Upper lobe of left lung (tissue), 4 donors: ENCODE measurements around the gene RNF182.
"Not testable (repeated sequence)": the region's sequence is repeated elsewhere in the genome, so short reads cannot be mapped to it uniquely, and the experiment has no call there.

Experiments used
- CTCF ChIP-seq, 6 experiments: fragments of 450-650 bp in 4 of 6; fragments of 200-600 bp in 2 of 6; sonication (generic) in 2 of 6; IDR thresholded peaks; one replicate each; pipeline ENCODE4 v1.5.1; 2016 to 2019; ENCODE audit warnings: antibody characterized with exemption in 6 of 6
- POLR2A ChIP-seq, 4 donors: fragments of 450-650 bp; IDR thresholded peaks; one replicate each; pipeline ENCODE4 v1.5.1; 2016 to 2017; ENCODE audit warnings: antibody characterized with exemption in 4 of 4, mild to moderate bottlenecking in 2 of 4

GRCh38 chr6:13880061-13880663 lies 44.6 kb upstream of the RNF182 start:
- not testable (repeated sequence) for TF ChIP-seq CTCF, POLR2A (IDR thresholded peaks at IDR 0.05)
